Liver (tissue), 9 donors: Measurements from ENCODE around the gene SYNGR3. TPM values are rescaled to one million over a fixed set of nuclear protein-coding genes. Genes with fewer than 3 reads are reported as not detected.

Source experiments
- DNase-seq: peaks from one replicate; pipeline ENCODE4 v3.0.0-alpha.2; 2017; ENCODE audit warnings: low spot score
- H3K27ac ChIP-seq, 2 donors: one replicate each; pipeline ENCODE4 v1.7.0; 2013; ENCODE audit warnings: inconsistent platforms in 2 of 2, low read length in 2 of 2, control low read depth in 1 of 2, low read depth in 1 of 2, mild to moderate bottlenecking in 1 of 2
- H3K27me3 ChIP-seq, 4 donors: one replicate each; pipeline versions ENCODE4 v1.6.1 to v1.7.0; 2013; ENCODE audit warnings: low read length in 3 of 4, inconsistent platforms in 1 of 4, mild to moderate bottlenecking in 1 of 4, moderate library complexity in 1 of 4; ENCODE audit not compliant: control insufficient read depth in 4 of 4, insufficient read depth in 4 of 4
- H3K36me3 ChIP-seq, 4 donors: one replicate each; pipeline versions ENCODE4 v1.6.1 to v1.7.0; 2013; ENCODE audit warnings: low read length in 3 of 4, mild to moderate bottlenecking in 3 of 4, low read depth in 1 of 4, moderate library complexity in 1 of 4; ENCODE audit not compliant: control insufficient read depth in 4 of 4, insufficient read depth in 3 of 4
- H3K4me1 ChIP-seq, 4 donors: one replicate each; pipeline versions ENCODE4 v1.6.1 to v1.7.0; 2013; ENCODE audit warnings: low read length in 3 of 4, mild to moderate bottlenecking in 3 of 4, moderate library complexity in 1 of 4; ENCODE audit not compliant: control insufficient read depth in 4 of 4, insufficient read depth in 4 of 4
- H3K4me3 ChIP-seq, 3 donors: one replicate each; pipeline versions ENCODE4 v1.6.1 to v1.7.0; 2013; ENCODE audit warnings: low read length in 3 of 3, control low read depth in 1 of 3, low read depth in 1 of 3, mild to moderate bottlenecking in 1 of 3
- H3K9ac ChIP-seq, 2 donors: one replicate each; pipeline ENCODE4 v1.7.0; 2013; ENCODE audit warnings: low read length in 2 of 2, mild to moderate bottlenecking in 2 of 2, moderate library complexity in 2 of 2, control low read depth in 1 of 2, low read depth in 1 of 2
- H3K9me3 ChIP-seq, 4 donors: one replicate each; pipeline versions ENCODE4 v1.6.1 to v1.7.0; 2013; ENCODE audit warnings: low read length in 3 of 4; ENCODE audit not compliant: control insufficient read depth in 4 of 4
- EGR1 ChIP-seq, 2 donors: IDR thresholded peaks; 2 replicates each; pipeline ENCODE4 v1.6.1; 2016 to 2018; ENCODE audit warnings: antibody characterized with exemption in 2 of 2, low read depth in 2 of 2
- FOXA1 ChIP-seq: IDR thresholded peaks from 2 replicates; pipeline ENCODE4 v1.6.1; 2016; ENCODE audit warnings: antibody characterized with exemption
- FOXA2 ChIP-seq: IDR thresholded peaks from 2 replicates; pipeline ENCODE4 v1.6.1; 2016; ENCODE audit warnings: antibody characterized with exemption
- GABPA ChIP-seq, 2 donors: IDR thresholded peaks in 1 of 2; conservative IDR thresholded peaks in 1 of 2; 2 replicates each; pipeline ENCODE4 v1.6.1; 2016; ENCODE audit warnings: antibody characterized with exemption in 2 of 2, mild to moderate bottlenecking in 1 of 2, moderate library complexity in 1 of 2
- HNF4A ChIP-seq, 2 donors: conservative IDR thresholded peaks; 2 replicates each; pipeline ENCODE4 v1.6.1; 2016; ENCODE audit warnings: antibody characterized with exemption in 2 of 2, mild to moderate bottlenecking in 2 of 2
- JUND ChIP-seq, 2 donors: IDR thresholded peaks; 2 replicates each; pipeline ENCODE4 v1.6.1; 2016; ENCODE audit warnings: antibody characterized with exemption in 2 of 2
- NR2F2 ChIP-seq: IDR thresholded peaks from 2 replicates; pipeline ENCODE4 v1.6.1; 2016; ENCODE audit warnings: antibody characterized with exemption
- RAD21 ChIP-seq, 2 donors: IDR thresholded peaks; 2 replicates each; pipeline ENCODE4 v1.6.1; 2016; ENCODE audit warnings: antibody characterized with exemption in 2 of 2, mild to moderate bottlenecking in 2 of 2
- RXRA ChIP-seq, 2 donors: IDR thresholded peaks; 2 replicates each; pipeline ENCODE4 v1.6.1; 2017 to 2018; ENCODE audit warnings: antibody characterized with exemption in 2 of 2, mild to moderate bottlenecking in 1 of 2
- SP1 ChIP-seq: IDR thresholded peaks from 2 replicates; pipeline ENCODE4 v1.6.1; 2018; ENCODE audit warnings: antibody characterized with exemption, mild to moderate bottlenecking
- TAF1 ChIP-seq: conservative IDR thresholded peaks from 2 replicates; pipeline ENCODE4 v1.6.1; 2016; ENCODE audit warnings: antibody characterized with exemption, mild to moderate bottlenecking
- YY1 ChIP-seq: IDR thresholded peaks from 2 replicates; pipeline ENCODE4 v1.6.1; 2016; ENCODE audit warnings: antibody characterized with exemption, mild to moderate bottlenecking
- WGBS: extraction: QIAGEN DNeasy Blood & Tissue Kit; methylation state at CpG from one replicate; pipeline ENCODE4 v1.1.7; 2013; 5-methylcytosine and 5-hydroxymethylcytosine counted together
- polyA plus RNA-seq, 2 donors: library from polyadenylated mRNA; stranded (reverse) in 1 of 2; unstranded in 1 of 2; fragments of 200-250 nt in 1 of 2; fragments of >200 nt in 1 of 2; fragmentation: Nextera tagmentation in 1 of 2; extraction: Ambion mirVana in 1 of 2; gene quantifications; one replicate each; pipeline versions ENCODE4 v1.2.1 to v1.2.3, GENCODE V29; 2013 to 2015
- total RNA-seq, 2 donors: library from RNA; depleted of rRNA; stranded (reverse); fragments of >200 nt; gene quantifications; one replicate each; pipeline ENCODE4 v1.2.3, GENCODE V29; 2014
- TF ChIP-seq, protein P1 (sequence below): IDR thresholded peaks from 2 replicates; pipeline ENCODE4 v1.6.1; 2016; ENCODE audit warnings: antibody characterized with exemption, mild to moderate bottlenecking
- TF ChIP-seq, protein P2 (sequence below): IDR thresholded peaks from 2 replicates; pipeline ENCODE4 v1.6.1; 2016; ENCODE audit warnings: antibody characterized with exemption
- TF ChIP-seq, protein P3 (sequence below): IDR thresholded peaks from 2 replicates; pipeline ENCODE4 v1.6.1; 2016; ENCODE audit warnings: antibody characterized with exemption
- TF ChIP-seq, protein P4 (sequence below): fragments of 150-350 bp; IDR thresholded peaks from 2 replicates; pipeline ENCODE4 v1.5.1; 2017; ENCODE audit warnings: improper control_type of control experiment, low read depth, low read length; ENCODE audit not compliant: missing input control
- TF ChIP-seq, protein P5 (sequence below): IDR thresholded peaks from 2 replicates; pipeline ENCODE4 v1.6.1; 2016; ENCODE audit warnings: antibody characterized with exemption
- donor health status: healthy.
- donor health status: healthy.
- donor health status: healthy.
- donor health status: healthy.
- donor health status: healthy.

Gene SYNGR3
- total and polyA plus RNA-seq, 4 donors = 0.09 to 0.47 (median 0.17) TPM; not detected in 1

DNA sequence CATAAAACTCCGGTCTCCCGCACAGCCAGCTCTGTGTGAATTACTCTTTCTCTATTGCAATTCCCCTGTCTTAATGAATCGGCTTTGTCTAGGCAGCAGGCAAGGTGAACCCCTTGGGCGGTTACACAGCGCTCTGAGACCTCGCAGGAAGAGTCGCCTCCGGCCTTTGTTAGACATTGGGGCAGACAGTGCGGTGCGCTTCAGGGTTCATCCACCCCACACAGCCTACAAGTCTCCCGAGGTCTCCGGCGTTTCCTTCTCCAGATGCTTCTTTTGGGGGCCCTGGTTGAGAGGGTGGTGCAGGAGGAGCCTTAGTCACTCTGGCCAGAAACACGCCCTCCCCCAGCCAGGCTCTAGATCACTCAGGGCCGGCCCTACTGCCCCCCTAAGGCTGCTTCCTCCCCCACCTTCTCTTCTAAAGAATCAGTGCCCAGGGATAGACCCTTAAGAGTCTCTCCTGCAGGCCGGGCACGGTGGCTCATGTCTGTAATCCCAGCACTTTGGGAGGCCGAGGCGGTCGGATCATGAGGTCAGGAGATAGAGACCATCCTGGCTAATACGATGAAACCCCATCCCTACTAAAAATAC, 45.1 kb upstream of the SYNGR3 start:
- DNase-seq = no peak
- Histone ChIP-seq H3K9ac (no peak overlapping the region), H3K9me3 (no peaks in the 10 kb centered on the region), H3K4me3 (no peak overlapping the region), H3K36me3 (peaks cover 0 to 4% (median 3%) of the 10 kb centered on the region in 4 donors), H3K27ac (no peak overlapping the region), H3K27me3 (no peaks in the 10 kb centered on the region), H3K4me1 (peaks cover 4 to 35% (median 24%) of the 10 kb centered on the region in 4 donors)
- 96% methylated on average over 21 of the region's 21 CpGs for WGBS
- TF ChIP-seq GABPA (IDR thresholded peaks at IDR 0.05 in 1 of 2, conservative IDR thresholded peaks at IDR 0.05 in 1 of 2) (no peak), EGR1 (IDR thresholded peaks at IDR 0.05; ENCODE audit: low read depth in 2 of 2) (no peak), RAD21 (IDR thresholded peaks at IDR 0.05) (no peak), FOXA1 (no peak)
- TF ChIP-seq, protein P1, sequence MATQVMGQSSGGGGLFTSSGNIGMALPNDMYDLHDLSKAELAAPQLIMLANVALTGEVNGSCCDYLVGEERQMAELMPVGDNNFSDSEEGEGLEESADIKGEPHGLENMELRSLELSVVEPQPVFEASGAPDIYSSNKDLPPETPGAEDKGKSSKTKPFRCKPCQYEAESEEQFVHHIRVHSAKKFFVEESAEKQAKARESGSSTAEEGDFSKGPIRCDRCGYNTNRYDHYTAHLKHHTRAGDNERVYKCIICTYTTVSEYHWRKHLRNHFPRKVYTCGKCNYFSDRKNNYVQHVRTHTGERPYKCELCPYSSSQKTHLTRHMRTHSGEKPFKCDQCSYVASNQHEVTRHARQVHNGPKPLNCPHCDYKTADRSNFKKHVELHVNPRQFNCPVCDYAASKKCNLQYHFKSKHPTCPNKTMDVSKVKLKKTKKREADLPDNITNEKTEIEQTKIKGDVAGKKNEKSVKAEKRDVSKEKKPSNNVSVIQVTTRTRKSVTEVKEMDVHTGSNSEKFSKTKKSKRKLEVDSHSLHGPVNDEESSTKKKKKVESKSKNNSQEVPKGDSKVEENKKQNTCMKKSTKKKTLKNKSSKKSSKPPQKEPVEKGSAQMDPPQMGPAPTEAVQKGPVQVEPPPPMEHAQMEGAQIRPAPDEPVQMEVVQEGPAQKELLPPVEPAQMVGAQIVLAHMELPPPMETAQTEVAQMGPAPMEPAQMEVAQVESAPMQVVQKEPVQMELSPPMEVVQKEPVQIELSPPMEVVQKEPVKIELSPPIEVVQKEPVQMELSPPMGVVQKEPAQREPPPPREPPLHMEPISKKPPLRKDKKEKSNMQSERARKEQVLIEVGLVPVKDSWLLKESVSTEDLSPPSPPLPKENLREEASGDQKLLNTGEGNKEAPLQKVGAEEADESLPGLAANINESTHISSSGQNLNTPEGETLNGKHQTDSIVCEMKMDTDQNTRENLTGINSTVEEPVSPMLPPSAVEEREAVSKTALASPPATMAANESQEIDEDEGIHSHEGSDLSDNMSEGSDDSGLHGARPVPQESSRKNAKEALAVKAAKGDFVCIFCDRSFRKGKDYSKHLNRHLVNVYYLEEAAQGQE = no peak

DNA sequence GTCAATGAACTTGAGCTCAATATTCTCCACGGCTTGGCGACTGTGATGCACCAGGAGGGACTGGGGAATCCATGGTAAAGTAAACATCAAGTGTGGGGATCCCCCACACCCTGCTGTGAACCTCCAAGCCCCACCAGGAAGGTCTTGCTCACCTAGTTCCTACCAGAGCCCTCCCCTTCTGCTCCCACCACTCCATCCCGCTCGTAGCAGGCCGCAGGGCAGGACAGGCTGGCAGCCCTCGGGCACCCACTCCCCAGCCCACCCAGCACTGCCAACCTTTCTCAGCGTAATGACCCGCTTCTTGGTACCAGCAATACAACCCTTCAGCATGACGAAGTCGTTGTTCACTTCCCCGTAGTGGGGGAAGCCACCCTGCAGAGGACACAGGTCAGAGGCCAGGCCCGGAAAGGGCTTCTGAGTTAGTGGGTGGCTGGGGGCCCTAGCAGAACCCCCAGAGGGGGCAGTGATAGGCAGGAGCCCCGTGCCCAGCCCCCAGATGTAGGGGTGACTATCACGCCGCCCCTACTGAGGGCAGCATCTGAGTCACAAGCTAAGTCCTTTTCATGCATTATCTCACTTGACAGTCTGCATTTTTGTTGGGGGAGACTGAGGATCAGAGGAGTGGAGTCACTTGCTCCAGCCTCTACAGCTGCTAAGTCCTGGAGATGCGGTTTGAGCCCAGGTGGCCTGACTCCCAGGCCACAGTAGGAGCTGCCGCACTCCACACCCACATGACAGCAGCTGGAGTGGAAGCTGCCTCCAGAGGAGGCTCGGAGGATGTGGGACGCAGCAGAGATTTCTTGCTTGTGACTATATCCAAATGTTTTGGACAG, 44.0 kb upstream of the SYNGR3 start:
- no peaks in the 10 kb centered on the region for H3K9me3 ChIP-seq
- H3K4me1 ChIP-seq = peaks cover 0 to 25% (median 13%) of the 10 kb centered on the region in 4 donors
- TF ChIP-seq TAF1 (no peak), NR2F2 (no peak), YY1 (no peak), HNF4A (conservative IDR thresholded peaks at IDR 0.05) (no peak), JUND (IDR thresholded peaks at IDR 0.05) (no peak), GABPA (IDR thresholded peaks at IDR 0.05 in 1 of 2, conservative IDR thresholded peaks at IDR 0.05 in 1 of 2) (no peak), SP1 (no peak), RXRA (IDR thresholded peaks at IDR 0.05) (no peak), EGR1 (IDR thresholded peaks at IDR 0.05; ENCODE audit: low read depth in 2 of 2) (no peak), RAD21 (IDR thresholded peaks at IDR 0.05) (no peak), FOXA2 (no peak), FOXA1 (no peak)
- TF ChIP-seq, protein P2, sequence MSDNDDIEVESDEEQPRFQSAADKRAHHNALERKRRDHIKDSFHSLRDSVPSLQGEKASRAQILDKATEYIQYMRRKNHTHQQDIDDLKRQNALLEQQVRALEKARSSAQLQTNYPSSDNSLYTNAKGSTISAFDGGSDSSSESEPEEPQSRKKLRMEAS = no peak
- TF ChIP-seq, protein P3, sequence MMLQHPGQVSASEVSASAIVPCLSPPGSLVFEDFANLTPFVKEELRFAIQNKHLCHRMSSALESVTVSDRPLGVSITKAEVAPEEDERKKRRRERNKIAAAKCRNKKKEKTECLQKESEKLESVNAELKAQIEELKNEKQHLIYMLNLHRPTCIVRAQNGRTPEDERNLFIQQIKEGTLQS = no peak
- TF ChIP-seq, protein P1 = no peak
- TF ChIP-seq, protein P4, sequence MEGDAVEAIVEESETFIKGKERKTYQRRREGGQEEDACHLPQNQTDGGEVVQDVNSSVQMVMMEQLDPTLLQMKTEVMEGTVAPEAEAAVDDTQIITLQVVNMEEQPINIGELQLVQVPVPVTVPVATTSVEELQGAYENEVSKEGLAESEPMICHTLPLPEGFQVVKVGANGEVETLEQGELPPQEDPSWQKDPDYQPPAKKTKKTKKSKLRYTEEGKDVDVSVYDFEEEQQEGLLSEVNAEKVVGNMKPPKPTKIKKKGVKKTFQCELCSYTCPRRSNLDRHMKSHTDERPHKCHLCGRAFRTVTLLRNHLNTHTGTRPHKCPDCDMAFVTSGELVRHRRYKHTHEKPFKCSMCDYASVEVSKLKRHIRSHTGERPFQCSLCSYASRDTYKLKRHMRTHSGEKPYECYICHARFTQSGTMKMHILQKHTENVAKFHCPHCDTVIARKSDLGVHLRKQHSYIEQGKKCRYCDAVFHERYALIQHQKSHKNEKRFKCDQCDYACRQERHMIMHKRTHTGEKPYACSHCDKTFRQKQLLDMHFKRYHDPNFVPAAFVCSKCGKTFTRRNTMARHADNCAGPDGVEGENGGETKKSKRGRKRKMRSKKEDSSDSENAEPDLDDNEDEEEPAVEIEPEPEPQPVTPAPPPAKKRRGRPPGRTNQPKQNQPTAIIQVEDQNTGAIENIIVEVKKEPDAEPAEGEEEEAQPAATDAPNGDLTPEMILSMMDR = no peak
- TF ChIP-seq, protein P5, sequence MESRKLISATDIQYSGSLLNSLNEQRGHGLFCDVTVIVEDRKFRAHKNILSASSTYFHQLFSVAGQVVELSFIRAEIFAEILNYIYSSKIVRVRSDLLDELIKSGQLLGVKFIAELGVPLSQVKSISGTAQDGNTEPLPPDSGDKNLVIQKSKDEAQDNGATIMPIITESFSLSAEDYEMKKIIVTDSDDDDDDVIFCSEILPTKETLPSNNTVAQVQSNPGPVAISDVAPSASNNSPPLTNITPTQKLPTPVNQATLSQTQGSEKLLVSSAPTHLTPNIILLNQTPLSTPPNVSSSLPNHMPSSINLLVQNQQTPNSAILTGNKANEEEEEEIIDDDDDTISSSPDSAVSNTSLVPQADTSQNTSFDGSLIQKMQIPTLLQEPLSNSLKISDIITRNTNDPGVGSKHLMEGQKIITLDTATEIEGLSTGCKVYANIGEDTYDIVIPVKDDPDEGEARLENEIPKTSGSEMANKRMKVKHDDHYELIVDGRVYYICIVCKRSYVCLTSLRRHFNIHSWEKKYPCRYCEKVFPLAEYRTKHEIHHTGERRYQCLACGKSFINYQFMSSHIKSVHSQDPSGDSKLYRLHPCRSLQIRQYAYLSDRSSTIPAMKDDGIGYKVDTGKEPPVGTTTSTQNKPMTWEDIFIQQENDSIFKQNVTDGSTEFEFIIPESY = no peak
- no peaks in the 10 kb centered on the region for H3K27me3 ChIP-seq
- no peak overlapping the region for H3K27ac ChIP-seq
- no peak overlapping the region for H3K9ac ChIP-seq
- no peaks in the 10 kb centered on the region for H3K36me3 ChIP-seq
- WGBS = 93% methylated on average over 19 of the region's 19 CpGs
- DNase-seq = no peak
- H3K4me3 ChIP-seq = no peak overlapping the region
